Colonic mucosa (tissue), 4 donors: ENCODE results near the gene EML4. TPM values are rescaled to one million over a fixed set of nuclear protein-coding genes. Genes with fewer than 3 reads are reported as not detected.

ENCODE experiments used
- DNase-seq: peaks from one replicate; pipeline ENCODE4 v3.0.0-alpha.2; 2020
- H3K27ac ChIP-seq: fragments of 200-600 bp; one replicate; pipeline ENCODE4 v1.8.0; 2021
- H3K27me3 ChIP-seq: fragments of 200-600 bp; one replicate; pipeline ENCODE4 v1.8.0; 2021
- H3K36me3 ChIP-seq: fragments of 200-600 bp; one replicate; pipeline ENCODE4 v1.8.0; 2021
- H3K4me1 ChIP-seq: fragments of 200-600 bp; one replicate; pipeline ENCODE4 v1.8.0; 2021; ENCODE audit warnings: mild to moderate bottlenecking
- H3K4me3 ChIP-seq: fragments of 200-600 bp; one replicate; pipeline ENCODE4 v1.8.0; 2021
- H3K9ac ChIP-seq, 2 donors: one replicate each; pipeline ENCODE4 v1.7.0; 2013; ENCODE audit warnings: control low read depth in 2 of 2, low read depth in 2 of 2, low read length in 2 of 2
- H3K9me3 ChIP-seq: fragments of 200-600 bp; one replicate; pipeline ENCODE4 v1.8.0; 2021
- intact Hi-C: fragments of 100-400 bp; cut with DNase I; formaldehyde crosslinking; loops from one replicate; pipeline ENCODE4 v1.14.1; 2022
- total RNA-seq, 2 donors: library from RNA; stranded (reverse); fragmentation: NEBNext Ultra II Directional in 1 of 2; extraction: Animal tissue kit (Norgen Biotek cat#: 25700) in 1 of 2; gene quantifications; one replicate each; pipeline ENCODE4 v1.2.1, GENCODE V29; 2021
- TF ChIP-seq, protein P1 (sequence below): fragments of 200-600 bp; IDR thresholded peaks from one replicate; pipeline ENCODE4 v1.8.0; 2022; ENCODE audit warnings: antibody characterized with exemption, mild to moderate bottlenecking
- donor health status: healthy.
- donor health status: DM: no; HTN: no; CAD: no.
- donor health status: DM: no; HTN: no; CAD: no.

The EML4 gene
- total RNA-seq, 2 donors from 2014 or later: 82.1 to 103 TPM

DNA sequence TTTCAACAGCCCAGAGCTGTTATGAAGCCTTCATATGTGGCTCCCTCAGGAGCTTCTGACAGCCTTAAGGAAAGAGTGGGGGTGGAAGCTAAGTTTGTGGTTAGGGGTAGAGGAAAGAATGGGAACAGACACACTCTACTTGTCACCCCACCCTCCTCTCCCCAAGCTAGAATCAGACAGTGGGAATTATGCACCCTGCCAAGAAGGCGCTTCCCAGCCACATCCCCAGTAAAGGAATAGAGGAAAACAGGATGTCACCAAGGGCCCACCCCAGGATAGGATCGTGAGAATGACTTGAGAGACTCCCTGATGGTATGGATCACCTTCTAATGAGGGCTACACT, 32.4 kb upstream of the EML4 start:
- intact Hi-C loops: no loop called here
- Histone ChIP-seq H3K9me3 (no peaks in the 10 kb centered on the region), H3K9ac (no peak overlapping the region), H3K4me3 (no peak overlapping the region), H3K36me3 (no peaks in the 10 kb centered on the region), H3K27ac (no peak overlapping the region), H3K27me3 (no peaks in the 10 kb centered on the region), H3K4me1 (peaks cover 14% of the 10 kb centered on the region)
- DNase-seq: no peak
- TF ChIP-seq, protein P1, sequence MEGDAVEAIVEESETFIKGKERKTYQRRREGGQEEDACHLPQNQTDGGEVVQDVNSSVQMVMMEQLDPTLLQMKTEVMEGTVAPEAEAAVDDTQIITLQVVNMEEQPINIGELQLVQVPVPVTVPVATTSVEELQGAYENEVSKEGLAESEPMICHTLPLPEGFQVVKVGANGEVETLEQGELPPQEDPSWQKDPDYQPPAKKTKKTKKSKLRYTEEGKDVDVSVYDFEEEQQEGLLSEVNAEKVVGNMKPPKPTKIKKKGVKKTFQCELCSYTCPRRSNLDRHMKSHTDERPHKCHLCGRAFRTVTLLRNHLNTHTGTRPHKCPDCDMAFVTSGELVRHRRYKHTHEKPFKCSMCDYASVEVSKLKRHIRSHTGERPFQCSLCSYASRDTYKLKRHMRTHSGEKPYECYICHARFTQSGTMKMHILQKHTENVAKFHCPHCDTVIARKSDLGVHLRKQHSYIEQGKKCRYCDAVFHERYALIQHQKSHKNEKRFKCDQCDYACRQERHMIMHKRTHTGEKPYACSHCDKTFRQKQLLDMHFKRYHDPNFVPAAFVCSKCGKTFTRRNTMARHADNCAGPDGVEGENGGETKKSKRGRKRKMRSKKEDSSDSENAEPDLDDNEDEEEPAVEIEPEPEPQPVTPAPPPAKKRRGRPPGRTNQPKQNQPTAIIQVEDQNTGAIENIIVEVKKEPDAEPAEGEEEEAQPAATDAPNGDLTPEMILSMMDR: no peak

DNA sequence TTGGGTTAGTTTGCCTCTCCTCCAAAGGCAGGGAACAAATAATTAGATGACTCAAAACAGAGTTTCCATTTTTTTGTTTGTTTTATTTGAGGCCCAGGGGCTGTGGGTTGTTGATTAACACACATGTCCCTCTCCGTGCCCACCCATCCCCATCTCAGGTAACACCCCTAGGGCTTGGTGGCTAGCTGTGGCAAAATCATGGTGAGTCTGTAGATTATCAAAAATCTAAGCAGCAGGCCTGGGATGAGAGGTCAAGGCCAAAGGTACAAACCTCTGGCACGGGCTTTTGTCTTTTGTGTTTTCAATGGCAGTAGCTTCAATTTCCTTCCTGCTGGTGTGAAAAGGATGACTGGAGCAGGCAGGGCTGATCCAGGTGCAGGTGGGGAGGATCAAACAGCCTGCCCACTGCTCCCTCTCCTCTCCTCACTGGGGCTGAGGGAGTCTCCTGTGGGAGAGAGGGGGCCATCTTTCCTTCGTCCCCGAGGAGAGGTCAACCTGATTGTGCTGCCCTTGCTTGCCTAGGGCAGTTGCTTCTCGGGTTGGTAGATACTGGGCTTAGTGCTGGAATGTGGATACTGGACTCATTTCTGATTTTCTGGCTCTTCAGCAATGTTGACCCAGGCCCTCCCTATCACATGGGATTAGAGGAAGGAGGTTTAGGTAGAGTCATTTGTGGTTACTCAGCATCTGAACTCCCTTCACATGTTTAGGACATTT, 31.9 kb upstream of the EML4 start:
- intact Hi-C loops: no loop called here
- TF ChIP-seq, protein P1: no peak
- no peak for DNase-seq
- H3K4me3 ChIP-seq: no peak overlapping the region
- no peak overlapping the region for H3K27ac ChIP-seq
- H3K36me3 ChIP-seq: no peaks in the 10 kb centered on the region
- no peak overlapping the region for H3K9ac ChIP-seq
- no peaks in the 10 kb centered on the region for H3K27me3 ChIP-seq
- H3K9me3 ChIP-seq: no peaks in the 10 kb centered on the region
- peaks cover 16% of the 10 kb centered on the region for H3K4me1 ChIP-seq

DNA sequence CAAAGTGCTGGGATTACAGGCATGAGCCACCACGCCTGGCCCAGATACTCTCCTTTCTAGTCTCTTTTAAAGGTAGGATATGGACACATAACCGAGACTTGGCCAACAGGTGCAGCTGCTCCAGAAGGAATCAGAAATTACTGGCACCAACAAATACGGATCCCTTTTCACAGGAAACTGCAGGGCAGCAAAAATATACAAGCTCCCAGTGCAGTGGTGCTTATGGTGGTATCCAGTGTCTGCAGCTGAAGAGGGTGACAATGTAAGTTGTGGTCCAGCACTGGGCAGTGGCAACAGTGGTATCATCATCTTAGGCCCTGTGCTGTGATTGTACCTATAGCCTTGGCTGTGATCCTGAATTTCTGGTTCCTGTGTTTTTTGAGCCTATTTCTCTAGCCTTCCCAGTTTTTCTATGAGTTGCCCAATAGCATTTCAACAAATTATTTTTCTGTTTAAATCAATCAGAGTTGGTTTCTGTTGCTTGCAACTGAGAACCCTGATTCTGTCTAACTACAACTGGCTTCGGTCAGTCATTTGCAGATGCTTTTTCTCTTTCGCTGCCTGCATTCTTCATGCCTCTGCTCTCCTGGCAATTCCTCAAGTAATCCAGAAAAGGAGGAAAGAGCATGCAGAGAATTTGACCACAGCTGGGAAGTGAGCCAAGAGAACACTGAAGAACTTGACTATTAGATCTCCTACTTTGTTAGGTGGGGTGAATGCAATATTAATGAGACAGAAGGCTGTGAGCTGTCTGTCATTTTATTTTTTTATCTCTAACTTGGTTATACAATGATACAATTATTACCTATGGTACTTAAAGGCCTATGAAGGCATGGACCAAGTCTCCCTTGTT, 30.8 kb upstream of the EML4 start:
- Histone ChIP-seq H3K9ac (no peak overlapping the region), H3K36me3 (no peaks in the 10 kb centered on the region), H3K9me3 (no peaks in the 10 kb centered on the region), H3K27ac (no peak overlapping the region), H3K27me3 (no peaks in the 10 kb centered on the region), H3K4me1 (peaks cover 15% of the 10 kb centered on the region), H3K4me3 (no peak overlapping the region)
- TF ChIP-seq, protein P1: no peak
- no peak for DNase-seq
- intact Hi-C loops: no loop called here

DNA sequence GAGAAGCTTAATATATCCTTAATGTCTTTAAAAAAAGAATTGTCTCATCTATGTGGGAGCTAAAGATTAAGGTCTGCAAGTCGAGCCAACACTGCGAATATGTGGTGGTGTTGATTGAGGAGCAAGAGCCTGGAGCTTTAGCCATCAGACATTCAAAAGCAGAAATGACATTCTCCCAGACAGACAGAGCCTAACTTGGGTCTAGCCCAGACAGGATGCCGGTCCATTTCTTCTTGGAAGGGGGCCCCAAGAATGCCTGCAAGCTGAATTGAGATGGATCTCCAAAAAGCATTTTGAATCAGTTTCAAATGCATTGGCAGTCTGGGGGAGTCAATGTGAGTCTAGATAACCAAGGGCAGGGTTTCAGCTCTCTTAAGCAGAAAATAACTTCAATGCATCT, 30.1 kb upstream of the EML4 start:
- Histone ChIP-seq H3K4me1 (peaks cover 15% of the 10 kb centered on the region), H3K36me3 (no peaks in the 10 kb centered on the region), H3K27me3 (no peaks in the 10 kb centered on the region), H3K9ac (no peak overlapping the region), H3K9me3 (no peaks in the 10 kb centered on the region), H3K27ac (no peak overlapping the region), H3K4me3 (no peak overlapping the region)
- TF ChIP-seq, protein P1: no peak
- DNase-seq: no peak
- intact Hi-C loops: no loop called here

DNA sequence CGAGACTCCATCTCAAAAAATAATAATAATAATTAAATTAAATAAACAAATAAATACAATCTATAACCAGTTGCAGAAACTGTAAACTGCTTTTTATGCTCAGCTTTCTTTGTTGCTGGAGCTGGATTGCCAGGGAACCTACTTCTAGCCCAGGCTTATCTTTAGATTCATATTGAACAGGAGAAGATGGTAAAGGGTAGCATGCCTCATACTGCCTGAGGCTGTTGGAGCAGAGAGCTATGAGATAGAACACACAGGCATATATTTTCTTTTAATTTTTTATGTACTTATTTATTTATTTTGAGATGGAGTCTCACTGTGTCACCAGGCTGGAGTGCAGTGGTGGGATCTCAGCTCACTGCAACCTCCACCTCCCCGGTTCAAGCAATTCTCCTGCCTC, 28.7 kb upstream of the EML4 start:
- Histone ChIP-seq H3K27me3 (no peaks in the 10 kb centered on the region), H3K4me1 (peaks cover 15% of the 10 kb centered on the region), H3K27ac (no peak overlapping the region), H3K9me3 (no peaks in the 10 kb centered on the region), H3K36me3 (no peaks in the 10 kb centered on the region), H3K9ac (no peak overlapping the region), H3K4me3 (no peak overlapping the region)
- TF ChIP-seq, protein P1: no peak
- DNase-seq: no peak
- intact Hi-C loops: no loop called here
